Gastrocnemius medialis (tissue), 4 donors: ENCODE measurements around the gene HOXA7.

Experiments used
- POLR2A ChIP-seq, 2 donors: fragments of 450-650 bp; IDR thresholded peaks; one replicate each; pipeline ENCODE4 v1.6.1; 2017; ENCODE audit warnings: antibody characterized with exemption in 2 of 2, mild to moderate bottlenecking in 2 of 2, moderate library complexity in 2 of 2
- TF ChIP-seq, protein P1 (sequence below), 5 experiments: fragments of 450-650 bp in 3 of 5; fragments of 200-600 bp in 2 of 5; sonication (generic) in 2 of 5; IDR thresholded peaks in 4 of 5; conservative IDR thresholded peaks in 1 of 5; 1 replicate in 4 of 5; 2 replicates in 1 of 5; pipeline ENCODE4 v1.5.1; 2016 to 2019; ENCODE audit warnings: antibody characterized with exemption in 5 of 5, mild to moderate bottlenecking in 3 of 5, moderate library complexity in 3 of 5

DNA sequence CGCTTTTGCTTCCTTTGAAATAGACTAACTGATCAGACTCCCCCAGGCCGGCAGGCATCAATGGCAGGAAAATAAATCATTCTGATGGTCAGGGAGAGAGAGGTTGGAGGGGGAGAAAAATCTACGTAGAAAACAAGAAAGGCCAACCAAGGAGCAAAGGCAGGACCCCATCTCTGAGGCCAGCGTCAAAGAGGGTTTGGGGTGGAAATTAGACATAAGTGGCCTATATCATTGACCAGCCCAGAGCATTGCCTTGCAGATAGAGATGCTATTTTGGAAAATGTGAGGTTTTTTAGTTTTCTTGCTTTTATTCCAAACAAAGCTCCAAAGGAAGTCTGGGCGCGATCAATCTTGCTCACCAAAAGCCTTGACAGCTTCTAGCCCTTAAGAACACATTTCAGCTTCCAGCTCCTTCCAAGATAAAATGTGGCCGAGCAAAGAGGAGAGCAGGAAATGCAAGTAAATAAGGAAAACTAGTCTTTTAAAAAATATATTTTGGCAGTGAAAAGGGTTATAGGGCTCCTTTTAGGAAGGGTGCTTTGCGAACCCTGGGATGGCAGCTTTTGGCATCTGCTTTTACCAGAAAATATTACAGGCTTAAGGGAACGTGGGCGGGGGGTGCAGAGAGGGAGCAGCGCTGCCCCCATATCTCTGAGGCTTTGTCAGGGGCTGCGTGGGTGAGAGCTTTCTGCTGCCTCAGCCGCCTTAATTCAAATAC is 52.0 kb downstream of the HOXA7 start:
- TF ChIP-seq, protein P1, sequence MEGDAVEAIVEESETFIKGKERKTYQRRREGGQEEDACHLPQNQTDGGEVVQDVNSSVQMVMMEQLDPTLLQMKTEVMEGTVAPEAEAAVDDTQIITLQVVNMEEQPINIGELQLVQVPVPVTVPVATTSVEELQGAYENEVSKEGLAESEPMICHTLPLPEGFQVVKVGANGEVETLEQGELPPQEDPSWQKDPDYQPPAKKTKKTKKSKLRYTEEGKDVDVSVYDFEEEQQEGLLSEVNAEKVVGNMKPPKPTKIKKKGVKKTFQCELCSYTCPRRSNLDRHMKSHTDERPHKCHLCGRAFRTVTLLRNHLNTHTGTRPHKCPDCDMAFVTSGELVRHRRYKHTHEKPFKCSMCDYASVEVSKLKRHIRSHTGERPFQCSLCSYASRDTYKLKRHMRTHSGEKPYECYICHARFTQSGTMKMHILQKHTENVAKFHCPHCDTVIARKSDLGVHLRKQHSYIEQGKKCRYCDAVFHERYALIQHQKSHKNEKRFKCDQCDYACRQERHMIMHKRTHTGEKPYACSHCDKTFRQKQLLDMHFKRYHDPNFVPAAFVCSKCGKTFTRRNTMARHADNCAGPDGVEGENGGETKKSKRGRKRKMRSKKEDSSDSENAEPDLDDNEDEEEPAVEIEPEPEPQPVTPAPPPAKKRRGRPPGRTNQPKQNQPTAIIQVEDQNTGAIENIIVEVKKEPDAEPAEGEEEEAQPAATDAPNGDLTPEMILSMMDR (IDR thresholded peaks at IDR 0.05 in 4 of 5, conservative IDR thresholded peaks at IDR 0.05 in 1 of 5), result no peak
- no peak for TF ChIP-seq POLR2A (IDR thresholded peaks at IDR 0.05)
